Neuron (in vitro differentiated cells): ENCODE data around the gene FTO.
"Not testable (repeated sequence)": the region's sequence is repeated elsewhere in the genome, so short reads cannot be mapped to it uniquely, and the experiment has no call there.

Experiments used
- H2AFZ ChIP-seq: one replicate; pipeline ENCODE4 v1.6.1; 2013; ENCODE audit warnings: low read depth, mild to moderate bottlenecking, inconsistent platforms, low read length, moderate library complexity
- H3K27me3 ChIP-seq: one replicate; pipeline ENCODE4 v1.6.1; 2013; ENCODE audit warnings: low read length; ENCODE audit not compliant: insufficient read depth
- H3K36me3 ChIP-seq: one replicate; pipeline ENCODE4 v1.6.1; 2013; ENCODE audit warnings: low read length; ENCODE audit not compliant: insufficient read depth
- H3K4me1 ChIP-seq: one replicate; pipeline ENCODE4 v1.6.1; 2013; ENCODE audit warnings: low read length; ENCODE audit not compliant: insufficient read depth
- H3K4me3 ChIP-seq: 2 replicates; pipeline ENCODE4 v1.5.1; 2013; ENCODE audit warnings: mild to moderate bottlenecking, low read length, moderate library complexity
- H3K9me3 ChIP-seq: one replicate; pipeline ENCODE4 v1.6.1; 2013; ENCODE audit warnings: low read length

FTO gene

DNA sequence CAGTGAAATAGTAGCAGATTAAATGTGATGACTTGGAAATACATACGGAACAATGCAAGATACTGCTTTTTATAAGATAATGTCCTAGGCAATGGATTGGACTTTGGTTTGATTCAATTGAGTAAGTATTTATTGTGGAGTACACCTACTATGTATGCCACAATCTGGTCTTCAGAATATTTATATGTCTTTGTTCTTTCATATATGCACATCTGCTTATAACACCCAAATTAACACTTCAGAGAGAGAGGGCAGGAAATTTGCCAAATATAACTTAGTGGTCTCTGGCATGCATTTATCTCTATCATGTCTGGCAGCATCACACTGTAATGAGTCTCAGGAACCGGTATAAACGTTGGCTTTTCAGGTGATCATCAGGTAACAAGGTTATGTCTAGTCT, 17.2 kb upstream of the FTO start:
- H3K36me3 ChIP-seq, result peaks cover 38% of the 10 kb centered on the region
- peaks cover 7% of the 10 kb centered on the region for H3K9me3 ChIP-seq
- H2AFZ ChIP-seq, result no peak overlapping the region
- H3K4me3 ChIP-seq, result no peak overlapping the region
- no peaks in the 10 kb centered on the region for H3K4me1 ChIP-seq
- H3K27me3 ChIP-seq, result no peaks in the 10 kb centered on the region

- Histone ChIP-seq H3K4me3 (no peak overlapping the region), H3K27me3 (no peaks in the 10 kb centered on the region), H3K4me1 (no peaks in the 10 kb centered on the region), H3K9me3 (peaks cover 7% of the 10 kb centered on the region), H2AFZ (no peak overlapping the region), H3K36me3 (peaks cover 36% of the 10 kb centered on the region)
These were observed 14.3 kb upstream of the FTO start for GRCh38 chr16:53689636-53690035.

DNA sequence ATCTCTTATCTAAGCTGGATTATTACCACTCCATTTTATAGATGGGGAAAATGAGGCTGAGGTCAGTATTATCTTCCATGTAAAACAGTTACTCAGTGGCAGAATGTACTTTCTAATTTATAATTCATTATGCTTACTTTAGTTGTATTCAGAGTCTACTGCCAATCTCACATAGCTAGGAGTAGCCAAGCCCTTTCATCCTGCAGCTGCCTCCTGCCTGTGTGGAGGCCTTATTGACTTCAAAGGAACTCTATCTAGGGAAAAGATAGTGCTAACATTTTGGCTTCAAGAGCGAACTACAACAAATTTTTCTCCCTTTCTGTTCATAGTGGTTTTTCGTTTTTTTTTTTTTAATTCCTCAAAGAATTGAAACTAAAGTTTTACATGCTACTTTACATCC, 13.2 kb upstream of the FTO start:
- no peaks in the 10 kb centered on the region for H3K4me1 ChIP-seq
- peaks cover 37% of the 10 kb centered on the region for H3K36me3 ChIP-seq
- no peak overlapping the region for H3K4me3 ChIP-seq
- H3K9me3 ChIP-seq, result peaks cover 4% of the 10 kb centered on the region
- H2AFZ ChIP-seq, result no peak overlapping the region
- H3K27me3 ChIP-seq, result no peaks in the 10 kb centered on the region

DNA sequence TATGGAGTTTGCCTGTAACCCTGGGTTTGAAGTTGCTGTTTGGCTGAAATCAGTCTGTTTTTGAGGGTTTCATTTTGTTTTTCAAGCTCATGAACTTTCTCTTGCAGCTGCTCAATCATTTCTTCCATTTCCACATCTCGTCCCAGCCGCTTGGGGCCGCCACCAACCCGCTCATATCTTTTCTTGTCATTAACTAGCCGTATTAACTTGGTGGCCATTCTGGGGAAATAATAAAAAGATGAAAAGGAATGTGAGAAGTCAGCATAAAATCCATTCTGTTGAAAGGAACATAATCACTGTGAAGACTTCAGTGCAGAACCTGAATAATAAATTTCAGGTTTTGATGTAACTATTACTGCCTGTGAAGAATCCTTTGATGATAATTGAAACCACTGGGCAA, 11.8 kb upstream of the FTO start:
- Histone ChIP-seq H3K36me3 (peaks cover 38% of the 10 kb centered on the region), H3K27me3 (no peaks in the 10 kb centered on the region)

GRCh38 chr16:53693320-53693719, 10.6 kb upstream of the FTO start:
- no peak overlapping the region for H3K4me3 ChIP-seq
- H3K4me1 ChIP-seq, result no peaks in the 10 kb centered on the region
- no peaks in the 10 kb centered on the region for H3K27me3 ChIP-seq
- H3K36me3 ChIP-seq, result peaks cover 33% of the 10 kb centered on the region
- H2AFZ ChIP-seq, result no peak overlapping the region
- H3K9me3 ChIP-seq, result peaks cover 4% of the 10 kb centered on the region

More for the DNA sequence above, 11.8 kb upstream of the FTO start:
- no peak overlapping the region for H2AFZ ChIP-seq
- H3K4me3 ChIP-seq, result no peak overlapping the region
- H3K4me1 ChIP-seq, result no peaks in the 10 kb centered on the region
- H3K9me3 ChIP-seq, result peaks cover 4% of the 10 kb centered on the region

- Histone ChIP-seq H3K4me3 (no peak overlapping the region), H2AFZ (no peak overlapping the region), H3K36me3 (peaks cover 38% of the 10 kb centered on the region)
These were observed 8.9 kb upstream of the FTO start for GRCh38 chr16:53695070-53695469.

GRCh38 chr16:53698271-53698670, 5.7 kb upstream of the FTO start:
- peaks cover 29% of the 10 kb centered on the region for H3K36me3 ChIP-seq
- not testable (repeated sequence) for H3K4me1 ChIP-seq, H3K4me3 ChIP-seq, H3K27me3 ChIP-seq, H2AFZ ChIP-seq, H3K9me3 ChIP-seq

More at GRCh38 chr16:53695070-53695469, 8.9 kb upstream of the FTO start:
- no peaks in the 10 kb centered on the region for H3K4me1 ChIP-seq
- H3K9me3 ChIP-seq, result peaks cover 4% of the 10 kb centered on the region
- no peaks in the 10 kb centered on the region for H3K27me3 ChIP-seq

GRCh38 chr16:53704445-53704813, 473 bp downstream of the FTO start:
- peaks cover 11% of the 10 kb centered on the region for H3K4me1 ChIP-seq
- H3K36me3 ChIP-seq, result peaks cover 8% of the 10 kb centered on the region
- peak overlapping the region; percentile 85 for H3K4me3 ChIP-seq
- peaks cover 2% of the 10 kb centered on the region for H3K9me3 ChIP-seq
- H3K27me3 ChIP-seq, result no peaks in the 10 kb centered on the region
- peak overlapping the region; percentile 10 for H2AFZ ChIP-seq

GRCh38 chr16:53707671-53708070, 3.7 kb downstream of the FTO start:
- H3K4me3 ChIP-seq, result no peak overlapping the region
- H3K4me1 ChIP-seq, result peaks cover 13% of the 10 kb centered on the region
- no peaks in the 10 kb centered on the region for H3K36me3 ChIP-seq
- no peaks in the 10 kb centered on the region for H3K27me3 ChIP-seq
- H3K9me3 ChIP-seq, result peaks cover 2% of the 10 kb centered on the region
- H2AFZ ChIP-seq, result no peak overlapping the region

GRCh38 chr16:53708490-53708889, 4.5 kb downstream of the FTO start:
- Histone ChIP-seq H3K9me3 (peaks cover 2% of the 10 kb centered on the region), H3K4me1 (peaks cover 12% of the 10 kb centered on the region), H3K36me3 (no peaks in the 10 kb centered on the region), H3K4me3 (no peak overlapping the region), H2AFZ (no peak overlapping the region), H3K27me3 (no peaks in the 10 kb centered on the region)

DNA sequence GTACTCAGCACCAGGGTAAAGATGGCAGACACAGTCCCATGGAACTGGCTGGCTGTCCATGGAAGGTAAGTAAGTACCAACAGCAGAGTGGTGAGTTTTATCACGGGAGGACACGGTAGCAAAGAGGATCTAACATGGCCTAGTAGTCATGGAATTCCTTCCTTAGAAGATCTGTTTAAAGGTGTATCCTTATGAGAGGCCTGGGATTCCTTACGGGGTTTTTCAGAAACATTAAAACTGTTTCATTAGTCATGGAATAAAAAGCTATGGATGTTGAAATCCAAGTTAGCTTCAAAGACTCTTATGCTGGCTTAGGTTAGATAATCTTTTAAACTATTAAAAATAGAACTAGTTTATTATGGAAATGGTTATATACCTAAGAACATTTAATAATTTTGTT, 7.4 kb downstream of the FTO start:
- H3K9me3 ChIP-seq, result peaks cover 2% of the 10 kb centered on the region
- H2AFZ ChIP-seq, result no peak overlapping the region
- H3K27me3 ChIP-seq, result no peaks in the 10 kb centered on the region
- H3K36me3 ChIP-seq, result no peaks in the 10 kb centered on the region
- no peak overlapping the region for H3K4me3 ChIP-seq
- H3K4me1 ChIP-seq, result peaks cover 14% of the 10 kb centered on the region

GRCh38 chr16:53712065-53712464, 8.1 kb downstream of the FTO start:
- Histone ChIP-seq H3K9me3 (peaks cover 2% of the 10 kb centered on the region), H3K27me3 (no peaks in the 10 kb centered on the region), H3K4me3 (no peak overlapping the region), H2AFZ (no peak overlapping the region), H3K4me1 (peaks cover 14% of the 10 kb centered on the region), H3K36me3 (no peaks in the 10 kb centered on the region)

DNA sequence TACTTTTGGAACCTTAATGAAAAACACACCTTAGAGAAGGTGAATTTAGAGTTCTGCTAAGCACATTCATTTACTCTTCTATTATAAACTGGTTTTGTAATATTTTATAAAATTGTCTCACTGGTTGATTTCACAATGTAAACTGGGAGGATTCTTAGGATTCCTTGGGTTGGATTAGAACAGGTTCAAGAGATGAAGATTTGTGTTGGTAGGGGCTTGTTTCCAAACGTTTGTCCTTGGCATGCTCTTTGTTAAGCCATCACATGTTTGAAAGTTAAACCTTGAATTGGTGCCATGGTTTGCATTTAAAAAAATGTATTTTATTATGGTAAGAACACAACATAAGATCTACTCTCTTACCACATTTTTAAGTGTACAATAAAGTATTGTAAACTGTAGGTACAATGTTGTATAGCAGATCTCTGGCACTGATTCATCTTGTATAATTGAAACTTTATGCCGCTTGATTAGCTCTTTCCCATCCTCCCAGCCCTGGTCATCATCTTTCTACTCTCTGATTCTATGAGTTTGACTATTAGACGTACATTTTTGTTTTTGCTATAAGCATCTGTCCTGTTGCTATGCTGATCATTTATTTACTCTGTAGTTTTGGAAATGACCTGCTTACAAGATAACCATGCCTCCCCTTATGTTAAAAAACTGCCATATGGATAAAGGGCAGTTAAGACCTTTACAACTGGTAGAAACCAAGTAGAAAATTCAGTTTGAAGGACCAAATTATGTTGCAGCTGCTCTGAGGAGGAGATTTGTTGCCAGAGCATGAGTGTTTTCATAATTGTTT, 9.6 kb downstream of the FTO start:
- H3K4me1 ChIP-seq, result peaks cover 14% of the 10 kb centered on the region
- no peaks in the 10 kb centered on the region for H3K27me3 ChIP-seq
- peaks cover under 1% of the 10 kb centered on the region for H3K9me3 ChIP-seq
- H2AFZ ChIP-seq, result no peak overlapping the region
- H3K4me3 ChIP-seq, result no peak overlapping the region
- no peaks in the 10 kb centered on the region for H3K36me3 ChIP-seq
